GM21717 (cell line): ENCODE results near the gene HACE1.
"Not testable (repeated sequence)": the region's sequence is repeated elsewhere in the genome, so short reads cannot be mapped to it uniquely, and the experiment has no call there.

ENCODE experiments used
- ATAC-seq: cut with Tn5 transposase; IDR thresholded peaks from one replicate; pipeline ENCODE4 v1.9.1; 2021; ENCODE audit warnings: mild to moderate bottlenecking, moderate library complexity; ENCODE audit not compliant: unreplicated experiment

The HACE1 gene

GRCh38 chr6:104750449-104750848 is 109.3 kb downstream of the HACE1 start:
- no peak for ATAC-seq

- not testable (repeated sequence) for ATAC-seq
Observed at GRCh38 chr6:104739124-104739523, 120.6 kb downstream of the HACE1 start.

GRCh38 chr6:104737567-104737966 is 122.2 kb downstream of the HACE1 start:
- not testable (repeated sequence) for ATAC-seq

DNA sequence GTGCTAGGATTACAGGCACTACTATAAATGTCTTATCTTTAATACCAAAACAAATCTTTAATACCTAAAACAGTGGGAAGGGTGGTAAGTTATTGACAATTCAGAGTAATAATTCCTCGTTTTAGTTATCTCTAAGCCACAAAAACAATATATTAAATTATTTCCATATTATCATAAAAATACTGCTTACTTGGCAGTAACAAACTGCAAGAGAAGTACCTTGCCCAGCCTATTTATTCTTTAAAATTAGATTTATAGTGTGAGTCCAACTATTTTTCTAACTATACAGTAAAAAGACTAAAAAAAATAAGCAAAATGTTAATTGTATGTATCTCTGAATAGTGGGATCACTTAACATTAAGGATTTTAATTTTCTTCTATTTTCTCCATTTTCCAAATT is 123.2 kb downstream of the HACE1 start:
- no peak for ATAC-seq

DNA sequence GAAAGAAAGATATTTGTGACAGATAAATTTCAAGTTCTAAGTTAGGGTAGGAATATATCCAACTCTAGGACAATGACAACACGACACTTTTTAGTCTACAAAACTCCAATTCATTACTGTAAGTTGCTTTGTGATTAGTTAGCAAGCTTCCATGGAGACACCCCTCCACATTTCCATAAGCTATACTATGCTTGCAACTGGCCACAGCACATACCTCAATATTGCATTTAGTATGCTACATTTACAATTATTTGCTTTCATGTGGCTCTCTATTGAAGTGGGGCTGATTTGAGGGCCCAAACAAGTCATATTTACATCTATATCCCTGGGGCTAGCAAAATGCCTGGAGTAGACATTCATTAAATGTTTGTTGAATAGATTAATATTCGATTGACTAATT is 129.3 kb downstream of the HACE1 start:
- ATAC-seq: no peak

DNA sequence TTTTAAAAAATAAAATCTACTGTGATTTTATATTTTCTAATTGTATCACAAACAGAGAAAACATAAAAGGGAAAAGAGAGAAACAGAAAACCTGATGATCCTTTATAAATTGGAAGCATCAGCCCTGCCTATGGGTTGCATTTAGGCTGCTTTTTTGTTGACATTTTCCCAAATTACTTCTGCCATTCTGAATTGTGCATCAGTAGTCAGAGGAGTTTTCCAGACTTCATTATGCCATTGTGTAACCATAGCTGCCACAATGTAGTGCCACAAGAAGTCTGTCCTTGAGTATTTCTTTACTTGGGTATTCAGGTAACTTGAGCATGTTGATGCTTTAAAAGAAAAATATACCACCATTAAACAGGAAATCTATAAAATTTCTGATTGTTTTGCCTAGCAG is 130.3 kb downstream of the HACE1 start:
- ATAC-seq: no peak

- no peak for ATAC-seq
Observed at GRCh38 chr6:104728448-104728847, 131.3 kb downstream of the HACE1 start.

DNA sequence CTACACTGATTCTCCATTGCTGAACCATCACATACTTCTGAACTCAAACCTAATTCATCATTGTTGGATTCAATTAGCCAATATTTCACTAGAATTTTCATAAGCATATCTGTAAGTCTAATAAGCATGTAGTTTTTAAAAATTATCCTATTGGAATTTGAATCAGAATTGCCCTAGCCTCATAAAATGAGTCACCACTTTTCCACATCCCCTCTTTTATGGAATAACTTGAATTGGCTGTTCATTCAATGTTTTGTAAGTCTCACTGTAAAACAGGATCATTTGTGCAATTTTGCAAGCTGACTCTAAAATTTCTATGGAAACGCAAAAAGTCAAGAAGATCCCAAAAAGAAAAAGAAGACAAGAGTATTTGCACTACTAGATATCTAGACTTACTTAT is 141.0 kb downstream of the HACE1 start:
- ATAC-seq: no peak

DNA sequence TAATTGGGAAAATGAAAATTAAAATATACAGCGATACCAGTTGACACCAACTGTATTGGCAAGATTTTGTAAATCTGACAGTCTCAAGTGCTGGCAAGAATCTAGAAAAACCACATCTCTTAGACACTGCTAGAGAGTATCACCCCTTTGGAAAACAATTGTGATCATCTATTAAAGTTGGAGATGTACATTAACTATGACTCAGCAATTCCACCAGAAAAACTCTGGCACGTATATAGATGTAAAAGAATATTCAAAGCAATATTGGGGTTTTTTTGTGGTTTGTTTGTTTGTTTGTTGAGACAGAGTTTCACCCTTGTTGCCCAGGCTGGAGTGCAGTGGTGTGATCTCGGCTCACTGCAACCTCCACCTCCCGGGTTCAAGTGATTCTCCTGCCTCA is 142.9 kb downstream of the HACE1 start:
- ATAC-seq: no peak

DNA sequence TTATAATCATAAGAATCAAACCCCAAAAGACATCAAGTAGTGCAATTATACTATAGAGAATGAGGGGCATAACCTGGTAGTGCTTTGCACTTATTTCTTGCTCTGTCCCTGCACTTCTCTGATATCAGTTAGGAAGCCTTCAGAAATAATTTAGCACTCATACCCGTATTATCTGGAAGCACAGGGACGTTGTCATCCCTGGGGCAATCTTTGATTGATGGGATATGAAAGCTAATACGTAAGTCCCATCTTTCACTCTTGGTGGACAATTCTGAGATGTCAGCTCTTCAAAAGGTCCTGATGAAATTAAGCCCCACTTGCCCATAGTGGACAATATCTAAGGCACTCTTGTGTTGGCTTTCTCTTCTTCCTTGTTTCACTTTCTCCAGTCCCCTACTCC is 144.9 kb downstream of the HACE1 start:
- ATAC-seq: no peak

DNA sequence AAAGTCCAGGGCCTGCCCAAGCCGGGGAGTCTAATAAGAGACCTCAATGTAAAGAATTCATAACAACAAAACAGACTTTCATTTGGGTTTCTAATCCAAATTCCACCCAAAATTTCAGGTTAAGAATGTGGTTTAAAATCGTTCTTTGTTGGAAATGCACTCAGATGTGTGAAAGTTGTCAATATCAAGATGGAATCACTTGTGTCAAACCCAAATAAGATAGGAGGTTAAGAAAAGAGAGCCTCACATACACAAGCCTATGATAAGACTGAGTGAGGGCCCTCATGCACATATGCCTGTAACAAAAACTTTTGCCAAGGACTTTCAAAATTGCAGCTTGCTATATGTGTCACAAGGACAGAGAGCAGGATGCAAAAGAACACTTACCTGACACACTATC is 145.7 kb downstream of the HACE1 start:
- ATAC-seq: no peak

- ATAC-seq: no peak
Observed at GRCh38 chr6:104711371-104711770, 148.3 kb downstream of the HACE1 start.

DNA sequence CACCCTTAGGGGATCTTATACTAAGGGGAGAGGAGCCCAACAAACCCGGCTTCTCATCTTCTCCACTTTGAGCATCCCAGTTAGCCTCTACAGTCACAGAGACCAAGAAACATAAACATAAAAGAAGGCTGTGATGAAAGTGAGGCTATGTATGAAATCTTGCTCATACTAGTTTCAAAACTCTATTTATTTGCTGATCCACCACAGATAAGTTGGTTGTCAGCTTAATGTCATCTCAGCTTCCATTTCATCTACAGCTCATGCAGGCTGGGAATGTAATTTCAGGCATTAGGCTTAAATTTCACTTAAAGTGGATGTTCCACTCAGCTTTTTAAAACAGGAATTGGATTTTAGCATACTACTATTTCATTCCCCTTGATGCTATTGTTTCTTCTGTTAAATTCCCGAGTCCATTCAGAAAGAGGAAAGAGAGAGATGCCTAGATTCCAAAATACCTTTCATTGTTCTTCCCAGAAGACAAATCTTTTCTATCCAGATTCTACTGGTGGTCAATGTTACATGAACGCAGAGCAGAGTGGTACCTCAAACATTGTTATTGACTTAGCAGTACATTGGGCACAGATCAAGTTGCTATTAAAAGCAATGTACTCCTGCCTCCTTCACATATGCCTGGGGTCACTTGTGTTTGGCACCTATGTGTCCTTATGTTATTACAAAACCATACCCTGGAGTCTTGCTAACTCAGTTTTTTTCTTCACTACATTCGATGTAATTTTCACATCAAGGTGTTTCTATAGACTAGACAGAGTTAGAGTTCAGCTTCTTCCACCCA is 149.0 kb downstream of the HACE1 start:
- no peak for ATAC-seq

DNA sequence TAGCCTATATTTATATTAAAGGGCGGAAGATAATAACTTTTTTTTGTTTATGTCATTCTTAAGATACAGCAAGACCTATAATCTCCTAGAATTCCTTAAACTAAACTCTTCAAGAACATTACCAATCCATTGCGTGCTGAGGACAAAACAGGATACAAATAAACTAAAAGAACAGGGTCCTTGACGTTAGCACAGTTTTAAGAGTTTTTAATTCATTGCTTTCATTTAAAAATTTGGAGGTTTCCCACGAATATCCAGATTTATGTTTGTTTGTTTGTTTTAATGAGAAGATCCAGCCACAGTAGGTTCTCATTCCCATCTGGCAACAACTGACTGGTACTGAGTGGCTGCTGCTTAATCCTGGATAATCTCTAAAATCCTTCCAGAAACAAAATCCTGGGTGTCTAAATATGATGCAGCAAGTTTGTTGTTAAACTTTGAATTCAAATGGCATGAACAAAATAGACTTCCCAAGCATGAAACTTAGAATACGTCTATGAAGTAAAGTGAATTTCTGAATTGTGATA is 153.7 kb downstream of the HACE1 start:
- ATAC-seq: no peak

DNA sequence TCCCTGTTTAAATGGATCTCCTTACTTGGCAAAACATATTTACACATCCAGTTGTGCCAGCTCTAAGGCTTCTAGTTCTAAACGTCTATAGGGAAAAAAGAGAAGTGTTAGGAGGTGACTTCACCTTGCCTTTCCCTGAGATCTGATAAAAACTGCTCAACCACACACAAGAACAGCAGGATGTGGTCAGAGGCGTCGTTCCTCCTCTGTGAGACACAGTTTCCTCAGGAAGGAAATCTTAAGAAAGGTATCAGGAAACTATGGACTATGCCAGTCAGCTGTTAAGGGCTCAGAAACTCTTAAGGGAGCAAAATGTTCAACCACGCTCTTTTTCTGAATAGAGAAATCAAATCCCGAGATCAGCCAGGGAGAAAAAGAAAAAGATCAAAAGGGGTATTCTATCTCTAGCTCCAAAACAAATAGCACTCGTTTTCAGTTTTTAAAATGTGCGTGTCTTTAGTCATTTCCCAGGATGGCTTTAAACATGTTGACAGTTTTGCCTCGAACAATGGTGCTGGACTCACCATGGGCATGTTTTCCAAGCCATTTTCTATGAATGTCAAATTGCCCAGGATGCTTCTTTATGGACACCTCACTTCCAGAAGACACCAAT is 154.5 kb downstream of the HACE1 start:
- no peak for ATAC-seq

DNA sequence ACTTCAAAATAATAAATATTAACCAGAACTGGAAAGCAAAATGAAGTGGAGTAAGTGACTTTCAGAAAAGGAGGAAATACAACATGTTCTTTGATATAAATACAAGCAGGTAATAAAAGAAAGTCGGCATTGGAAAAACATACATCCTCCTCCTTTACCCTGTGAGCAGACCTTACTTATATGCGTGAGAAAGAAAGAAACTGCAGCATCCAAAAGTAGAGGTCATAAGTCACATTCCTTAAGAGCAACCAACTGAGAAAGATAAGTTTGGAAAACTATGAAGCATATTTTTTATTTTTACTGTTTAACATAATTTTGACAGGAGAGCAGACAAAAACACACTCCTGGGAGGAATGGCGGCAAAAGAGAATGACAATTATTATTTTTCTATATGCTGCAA is 155.5 kb downstream of the HACE1 start:
- ATAC-seq: no peak

DNA sequence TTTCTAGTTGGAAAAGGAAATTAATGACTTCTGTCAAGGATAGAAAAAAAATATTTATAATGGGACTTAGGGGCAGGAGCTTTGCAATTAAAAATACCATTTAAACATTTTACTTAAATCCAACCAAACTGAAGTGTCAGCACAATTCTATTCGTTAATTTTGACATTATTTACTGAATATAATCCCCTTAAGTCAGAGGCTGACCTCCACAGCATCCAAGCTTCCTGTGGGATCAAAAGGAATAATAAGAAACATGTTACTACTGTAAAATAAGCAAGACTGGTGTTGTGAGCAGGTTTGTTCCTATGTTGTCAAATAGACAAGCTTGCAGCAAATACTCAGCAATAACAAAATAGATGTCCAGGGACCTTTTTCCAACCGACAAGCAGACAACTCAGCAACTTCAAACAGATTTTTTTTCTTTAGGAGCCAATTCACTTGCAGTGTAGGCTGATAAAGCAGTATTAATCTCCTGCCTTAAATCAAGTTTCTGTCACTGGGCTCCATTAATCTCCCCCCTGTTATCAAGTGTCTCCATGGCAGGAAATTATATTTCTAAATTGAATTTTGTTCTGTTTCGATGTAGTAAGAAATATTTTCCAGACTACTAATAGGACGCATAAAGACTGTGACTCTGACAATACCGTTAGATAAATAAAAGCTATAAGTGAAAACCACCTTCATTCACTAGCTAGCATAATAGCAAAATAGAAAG is 157.4 kb downstream of the HACE1 start:
- no peak for ATAC-seq

DNA sequence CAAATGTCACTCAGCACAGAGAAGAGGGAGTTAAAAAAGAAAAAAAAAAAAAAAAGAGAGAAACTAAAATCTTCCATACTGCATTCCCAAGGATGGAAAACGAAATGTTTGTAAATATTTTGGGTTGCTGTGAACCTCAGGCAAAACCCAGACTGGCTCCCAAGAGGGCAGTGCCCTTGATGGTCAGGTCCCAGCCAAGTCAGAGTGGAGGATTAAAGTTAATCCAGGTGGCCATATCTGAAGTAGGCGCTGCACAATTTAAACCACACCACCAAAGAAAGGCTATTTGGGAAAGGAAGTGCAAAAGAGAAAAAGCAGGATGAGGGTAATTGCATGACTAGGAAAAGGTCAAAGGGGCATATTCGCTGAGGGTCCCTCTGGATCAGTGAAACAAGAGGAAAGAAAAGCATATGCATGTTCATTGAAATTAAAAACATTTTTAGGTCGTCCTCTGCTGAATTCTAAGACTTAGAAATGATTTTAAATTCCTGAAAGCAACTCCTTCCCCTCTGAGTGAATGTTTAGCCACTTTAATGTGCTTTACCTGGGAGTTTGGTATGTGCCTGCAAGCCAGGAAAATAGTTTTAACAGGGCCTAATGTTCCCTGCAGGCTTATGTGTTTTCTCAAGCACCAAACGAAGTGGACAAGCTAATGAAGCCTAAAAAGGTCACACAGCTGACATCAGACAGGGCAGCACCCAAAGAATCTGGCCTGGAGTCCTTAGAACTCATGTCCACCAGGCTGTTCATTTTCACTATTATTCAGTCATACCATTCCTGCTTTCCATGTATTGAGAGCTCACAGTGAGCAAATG is 159.1 kb downstream of the HACE1 start:
- ATAC-seq: no peak

GRCh38 chr6:104699593-104700329 is 160.0 kb downstream of the HACE1 start:
- no peak for ATAC-seq

GRCh38 chr6:104698979-104699378 is 160.7 kb downstream of the HACE1 start:
- ATAC-seq: no peak
